HepG2 (cell line): Measurements from ENCODE around the gene ENPP1. TPM values are rescaled to one million over a fixed set of nuclear protein-coding genes. Genes with fewer than 3 reads are reported as not detected.
A peak's percentile ranks its signal among the peaks of the same experiment; 100 is the strongest.

ENCODE experiments used
- ATAC-seq: fragments of 200-7000 bp; cut with Tn5 transposase; 3 replicates; pipeline ENCODE4 v1.9.1; 2020; ENCODE audit warnings: mild to moderate bottlenecking, moderate library complexity
- BruUV-seq: library from RNA; stranded (reverse); fragments of 400-500 nt; replicated peaks from 2 replicates; lab custom pipeline; 2021; lab: Mats Ljungman, UMichigan
- CTCF ChIA-PET: fragments of 300-600 bp; formaldehyde crosslinking; extraction: SDS; loops from one replicate; lab custom pipeline; 2021; ENCODE audit warnings: low total read pairs, inconsistent platforms, low intra/inter-chr PET ratio; lab: Yijun Ruan, JAX
- POLR2A ChIA-PET: fragments of 350-600 bp; sonication (Branson Sonifier 250); formaldehyde crosslinking; loops from one replicate; lab custom pipeline; 2020; ENCODE audit warnings: antibody characterized with exemption, inconsistent platforms; lab: Yijun Ruan, JAX
- DNase-seq: peaks from one replicate; pipeline ENCODE4 v3.0.0-alpha.2; 2015; ENCODE audit warnings: low spot score
- FAIRE-seq: peaks from 3 replicates; lab custom pipeline; 2011; peaks lifted over from hg19 to GRCh38; lab: Jason Lieb, UNC
- H2AFZ ChIP-seq: one replicate; pipeline ENCODE4 v1.6.1; 2011; ENCODE audit warnings: low read length, inconsistent platforms
- H3K27ac ChIP-seq: fragments of 300-600 bp; 3 replicates; pipeline ENCODE4 v1.8.0; 2011; ENCODE audit warnings: mixed run types, mild to moderate bottlenecking, mixed read lengths, low read length, inconsistent platforms; ENCODE audit not compliant: insufficient read depth; ENCODE audit errors: extremely low read length
- H3K27me3 ChIP-seq, 2 experiments: fragments of 200-600 bp in 1 of 2; 2 replicates in 1 of 2; 3 replicates in 1 of 2; pipeline versions ENCODE4 v1.6.0 to v1.8.0; 2011; ENCODE audit warnings: low read length in 2 of 2, mild to moderate bottlenecking in 2 of 2, moderate library complexity in 2 of 2, inconsistent platforms in 1 of 2; ENCODE audit not compliant: insufficient read depth in 2 of 2, control insufficient read depth in 1 of 2
- H3K36me3 ChIP-seq, 2 experiments: fragments of 200-600 bp in 1 of 2; replicated peaks in 1 of 2; 2 replicates in 1 of 2; 3 replicates in 1 of 2; pipeline versions ENCODE4 v1.5.1 to v1.8.0; 2011; ENCODE audit warnings: low read length in 2 of 2, inconsistent platforms in 1 of 2; ENCODE audit not compliant: insufficient read depth in 2 of 2, control insufficient read depth in 1 of 2
- H3K4me1 ChIP-seq: 2 replicates; pipeline ENCODE4 v1.5.1; 2012; ENCODE audit warnings: low read length, inconsistent platforms; ENCODE audit not compliant: insufficient read depth
- H3K4me2 ChIP-seq: 2 replicates; pipeline ENCODE4 v1.6.0; 2011; ENCODE audit warnings: low read depth, low read length, inconsistent platforms
- H3K4me3 ChIP-seq, 3 experiments: fragments of 200-600 bp in 1 of 3; sonication (generic), shearing (Covaris generic) in 1 of 3; replicated peaks in 1 of 3; 2 replicates each; pipeline ENCODE4 v1.5.1; 2011 to 2016; ENCODE audit warnings: low read length in 3 of 3, inconsistent platforms in 2 of 3, low read depth in 2 of 3, mild to moderate bottlenecking in 2 of 3, control low read depth in 1 of 3, mixed read lengths in 1 of 3; ENCODE audit not compliant: insufficient read depth in 1 of 3
- H3K79me2 ChIP-seq: one replicate; pipeline ENCODE4 v1.6.1; 2011; ENCODE audit warnings: low read length, inconsistent platforms; ENCODE audit not compliant: insufficient read depth
- H3K9ac ChIP-seq: 2 replicates; pipeline ENCODE4 v1.6.0; 2011; ENCODE audit warnings: mild to moderate bottlenecking, low read depth, low read length, inconsistent platforms; ENCODE audit not compliant: insufficient read depth
- H3K9me3 ChIP-seq: 2 replicates; pipeline ENCODE4 v1.5.1; 2012; ENCODE audit warnings: mild to moderate bottlenecking, low read length
- H4K20me1 ChIP-seq: 2 replicates; pipeline ENCODE4 v1.6.0; 2011; ENCODE audit warnings: inconsistent platforms, mild to moderate bottlenecking, low read length, moderate library complexity; ENCODE audit not compliant: insufficient read depth
- CBX5 ChIP-seq: sonication (generic); formaldehyde crosslinking; IDR thresholded peaks from 2 replicates; pipeline ENCODE4 v1.4.0; 2020; ENCODE audit warnings: missing genetic modification reagents, borderline replicate concordance
- MAFF ChIP-seq: IDR thresholded peaks from 2 replicates; pipeline ENCODE4 v1.6.1; 2011; ENCODE audit warnings: low read depth, low read length, improper control_type of control experiment
- MAFK ChIP-seq, 2 experiments: IDR thresholded peaks in 1 of 2; conservative IDR thresholded peaks in 1 of 2; 2 replicates each; pipeline ENCODE4 v1.6.1; 2011; ENCODE audit warnings: improper control_type of control experiment in 2 of 2, low read length in 2 of 2
- WGBS: methylation state at CpG from one replicate; pipeline ENCODE4 v1.1.6; 2017; ENCODE audit warnings: low lambda C conversion rate; 5-methylcytosine and 5-hydroxymethylcytosine counted together
- in situ Hi-C: cut with HindIII; loops from 2 replicates; pipeline ENCODE4 v1.10.0; 2017; ENCODE audit warnings: low pct_unique_long_range_greater_than_20kb; ENCODE audit not compliant: extremely low pct_ligation_motif_present
- intact Hi-C: fragments of 100-400 bp; cut with micrococcal nuclease; formaldehyde crosslinking; loops from one replicate; pipeline ENCODE4 v1.10.0; 2022; ENCODE audit not compliant: unreplicated experiment
- polyA plus RNA-seq, 8 experiments: library from polyadenylated mRNA; depleted of rRNA in 3 of 8; stranded (reverse) in 7 of 8; unstranded in 1 of 8; fragments of >200 nt; fragmentation: Illumina TruSeq in 4 of 8; extraction: Trizol in 4 of 8; gene quantifications; 2 replicates each; pipeline versions ENCODE4 v1.2.1 to v1.2.3, GENCODE V29; 2011 to 2016; ENCODE audit warnings: low read depth in 4 of 8, missing spikeins in 1 of 8, mixed read lengths in 1 of 8; ENCODE audit not compliant: insufficient read depth in 1 of 8
- total RNA-seq, 5 experiments: library from RNA; depleted of rRNA; stranded (reverse); fragments of >200 nt; fragmentation: Illumina TruSeq; extraction: Trizol; gene quantifications; 2 replicates each; pipeline ENCODE4 v1.2.3, GENCODE V29; 2016; ENCODE audit warnings: low read depth in 1 of 5
- TF ChIP-seq, protein P1 (sequence below): sonication (generic); formaldehyde crosslinking; IDR thresholded peaks from 2 replicates; pipeline ENCODE4 v1.5.1; 2020; ENCODE audit warnings: mild to moderate bottlenecking, missing genetic modification reagents, moderate library complexity

Gene ENPP1
- total and polyA plus RNA-seq, 2 of the 13 experiments (the other 11 are each of a cell fraction or from before 2014, with no cell fraction given) = 56.5 to 160 TPM

DNA sequence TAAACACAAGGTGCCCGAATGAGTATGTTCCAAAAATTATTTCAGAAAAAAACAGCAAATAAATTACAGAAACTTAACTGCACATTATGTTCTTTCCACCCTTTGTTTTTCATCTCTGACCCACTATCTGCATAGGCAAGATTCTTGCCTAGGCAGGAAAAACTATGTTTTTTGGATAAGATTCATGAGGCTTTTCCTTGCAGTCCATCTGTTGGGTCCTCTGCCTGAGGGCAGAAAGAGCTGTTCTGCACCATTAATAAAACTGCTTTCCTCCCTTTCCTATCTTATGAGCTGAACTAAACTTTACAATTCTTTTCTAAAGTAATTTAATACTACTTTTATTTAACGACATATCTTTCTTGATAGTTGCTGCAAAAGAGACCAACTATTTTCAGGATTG, 21.1 kb downstream of the ENPP1 start (continued):
- TF ChIP-seq, protein P1, sequence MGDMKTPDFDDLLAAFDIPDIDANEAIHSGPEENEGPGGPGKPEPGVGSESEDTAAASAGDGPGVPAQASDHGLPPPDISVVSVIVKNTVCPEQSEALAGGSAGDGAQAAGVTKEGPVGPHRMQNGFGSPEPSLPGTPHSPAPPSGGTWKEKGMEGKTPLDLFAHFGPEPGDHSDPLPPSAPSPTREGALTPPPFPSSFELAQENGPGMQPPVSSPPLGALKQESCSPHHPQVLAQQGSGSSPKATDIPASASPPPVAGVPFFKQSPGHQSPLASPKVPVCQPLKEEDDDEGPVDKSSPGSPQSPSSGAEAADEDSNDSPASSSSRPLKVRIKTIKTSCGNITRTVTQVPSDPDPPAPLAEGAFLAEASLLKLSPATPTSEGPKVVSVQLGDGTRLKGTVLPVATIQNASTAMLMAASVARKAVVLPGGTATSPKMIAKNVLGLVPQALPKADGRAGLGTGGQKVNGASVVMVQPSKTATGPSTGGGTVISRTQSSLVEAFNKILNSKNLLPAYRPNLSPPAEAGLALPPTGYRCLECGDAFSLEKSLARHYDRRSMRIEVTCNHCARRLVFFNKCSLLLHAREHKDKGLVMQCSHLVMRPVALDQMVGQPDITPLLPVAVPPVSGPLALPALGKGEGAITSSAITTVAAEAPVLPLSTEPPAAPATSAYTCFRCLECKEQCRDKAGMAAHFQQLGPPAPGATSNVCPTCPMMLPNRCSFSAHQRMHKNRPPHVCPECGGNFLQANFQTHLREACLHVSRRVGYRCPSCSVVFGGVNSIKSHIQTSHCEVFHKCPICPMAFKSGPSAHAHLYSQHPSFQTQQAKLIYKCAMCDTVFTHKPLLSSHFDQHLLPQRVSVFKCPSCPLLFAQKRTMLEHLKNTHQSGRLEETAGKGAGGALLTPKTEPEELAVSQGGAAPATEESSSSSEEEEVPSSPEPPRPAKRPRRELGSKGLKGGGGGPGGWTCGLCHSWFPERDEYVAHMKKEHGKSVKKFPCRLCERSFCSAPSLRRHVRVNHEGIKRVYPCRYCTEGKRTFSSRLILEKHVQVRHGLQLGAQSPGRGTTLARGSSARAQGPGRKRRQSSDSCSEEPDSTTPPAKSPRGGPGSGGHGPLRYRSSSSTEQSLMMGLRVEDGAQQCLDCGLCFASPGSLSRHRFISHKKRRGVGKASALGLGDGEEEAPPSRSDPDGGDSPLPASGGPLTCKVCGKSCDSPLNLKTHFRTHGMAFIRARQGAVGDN (CRISPR knock-in tag) = no peak

DNA sequence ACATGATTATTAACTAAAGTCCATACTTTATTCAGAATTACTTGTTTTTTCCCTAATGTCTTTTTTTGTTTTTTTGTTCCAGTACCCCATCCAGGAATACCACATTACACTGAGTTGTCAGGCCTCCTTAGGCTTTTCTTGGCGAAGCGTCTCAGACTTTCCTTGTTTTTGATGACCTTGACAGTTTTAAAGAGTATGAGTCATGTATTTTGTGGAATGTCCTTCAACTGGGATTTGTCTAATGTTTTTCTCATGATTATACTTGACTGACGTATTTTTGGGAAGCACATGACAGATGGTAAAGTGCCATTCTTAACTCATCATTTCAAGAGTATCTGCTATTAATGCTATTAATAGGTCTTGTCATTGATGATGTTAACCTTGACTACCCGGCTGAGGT, 23.6 kb downstream of the ENPP1 start:
- H2AFZ ChIP-seq = no peak overlapping the region
- H3K79me2 ChIP-seq = peaks cover 50% of the 10 kb centered on the region
- no peak overlapping the region for H3K27ac ChIP-seq
- no peaks in the 10 kb centered on the region for H4K20me1 ChIP-seq
- intact Hi-C loops = no loop called here
- no peaks in the 10 kb centered on the region for H3K9me3 ChIP-seq
- CTCF ChIA-PET = no interaction called here
- no peak for DNase-seq
- peak; percentile 93 to 94 for TF ChIP-seq MAFK (conservative IDR thresholded peaks at IDR 0.05 in 1 of 2, IDR thresholded peaks at IDR 0.05 in 1 of 2; ENCODE audit: low read length in 2 of 2)
- peak; percentile 94 for TF ChIP-seq MAFF
- TF ChIP-seq CBX5 (CRISPR knock-in tag) = no peak
- no TSS peak for BruUV-seq
- in situ Hi-C loops = no loop called here
- FAIRE-seq = no peak
- H3K27me3 ChIP-seq = no peaks in the 10 kb centered on the region
- ATAC-seq = no peak
- no peak overlapping the region for H3K4me2 ChIP-seq
- peaks cover 54% of the 10 kb centered on the region for H3K4me1 ChIP-seq
- H3K4me3 ChIP-seq = no peak overlapping the region
- no peak overlapping the region for H3K9ac ChIP-seq
- WGBS = 81% methylated on average over 4 of the region's 4 CpGs
- H3K36me3 ChIP-seq = peaks cover 18% of the 10 kb centered on the region in 2 experiments
- POLR2A ChIA-PET = interaction anchor here (2.6 kb wide), 1 partner anchor 13 kb away, joined by 8 read pairs; no protein-coding TSS in a partner anchor
